NCI-H2196 (cell line): Measurements from ENCODE around the gene MLPH.

Experiments used
- DNase-seq: peaks from one replicate; lab custom pipeline; 2025; ENCODE audit not compliant: unreplicated experiment; lab: John Stamatoyannopoulos, UW

Gene MLPH

DNA sequence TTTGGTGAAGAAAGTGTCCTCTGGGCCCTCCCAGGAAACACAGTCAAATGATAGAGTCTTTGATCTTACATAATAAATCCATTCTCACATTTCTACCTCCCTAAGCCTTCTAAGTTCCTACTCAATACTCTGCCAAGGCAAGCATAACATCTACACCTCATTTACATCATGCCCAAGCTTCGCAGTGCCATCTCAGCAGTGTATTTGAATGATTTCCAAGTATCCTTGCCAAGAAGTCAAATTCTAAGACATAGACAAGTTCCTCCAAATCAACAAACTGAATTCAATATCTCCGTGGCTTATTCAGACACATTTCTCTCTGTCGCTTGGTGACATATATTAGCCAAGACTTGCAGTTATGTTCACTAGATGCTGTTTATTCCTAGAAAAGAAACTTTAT lies 8.1 kb upstream of the MLPH start:
- DNase-seq = no peak

DNA sequence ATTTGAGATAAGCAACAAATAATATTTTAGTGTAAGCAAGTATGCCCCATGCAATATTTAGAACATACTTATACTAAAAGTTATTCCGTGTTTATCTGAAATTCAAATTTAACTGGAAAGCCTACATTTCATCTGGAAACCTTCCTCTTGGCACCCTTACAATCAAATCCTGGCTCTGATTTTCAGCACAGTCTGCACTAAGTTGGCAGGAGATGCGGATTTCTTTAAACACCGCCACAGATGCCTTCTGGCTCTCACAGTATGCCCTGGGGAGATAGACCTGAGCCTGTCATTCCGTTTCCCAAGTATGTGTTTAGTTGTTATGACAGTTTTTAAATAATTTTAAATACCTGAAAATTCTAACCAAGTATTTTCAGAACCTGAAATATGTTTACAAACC lies 7.3 kb upstream of the MLPH start:
- no peak for DNase-seq

DNA sequence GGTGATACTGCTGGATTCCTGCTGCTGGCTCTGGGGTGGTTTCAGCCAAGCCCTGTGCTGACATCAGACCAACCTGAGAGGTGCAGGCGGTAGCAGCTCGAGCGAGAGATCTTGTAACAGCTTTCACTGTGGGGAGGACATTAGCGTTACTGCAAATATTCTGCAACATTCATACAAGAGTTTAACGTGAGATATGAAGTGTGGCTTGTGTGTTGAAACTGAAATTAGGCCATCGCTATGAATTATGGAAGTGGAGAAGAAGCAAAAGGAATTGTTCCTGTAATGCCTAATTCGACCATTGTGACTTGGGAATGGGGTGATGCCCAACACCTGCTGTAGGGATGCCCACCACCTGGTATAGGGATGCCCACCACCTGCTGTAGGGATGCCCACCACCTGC lies 6.5 kb upstream of the MLPH start:
- DNase-seq = no peak

DNA sequence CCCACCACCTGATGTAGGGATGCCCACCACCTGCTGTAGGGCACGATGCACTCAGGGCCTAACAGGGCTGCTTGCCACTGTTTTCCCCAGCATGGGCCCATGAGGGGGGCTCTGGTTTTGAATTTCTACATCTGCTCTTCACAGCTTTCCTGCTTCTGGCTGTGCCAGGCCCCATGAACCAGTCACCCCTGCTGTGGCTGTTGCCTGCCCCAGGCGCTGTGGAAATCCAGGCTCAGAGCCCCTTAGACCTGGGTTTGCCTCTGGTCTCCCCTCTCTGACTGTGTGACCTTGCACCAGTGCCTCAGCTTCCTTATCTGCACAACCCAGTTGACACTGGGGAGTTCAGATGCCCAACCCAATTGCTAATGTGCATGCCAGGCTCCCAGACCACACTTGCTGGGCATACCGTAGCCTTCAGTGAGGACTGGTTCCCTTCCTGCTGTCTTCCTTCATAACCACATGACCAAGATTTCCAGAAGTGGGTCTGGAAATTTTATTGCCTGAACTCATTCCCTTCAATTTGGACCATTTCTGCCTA lies 6.0 kb upstream of the MLPH start:
- DNase-seq = no peak

DNA sequence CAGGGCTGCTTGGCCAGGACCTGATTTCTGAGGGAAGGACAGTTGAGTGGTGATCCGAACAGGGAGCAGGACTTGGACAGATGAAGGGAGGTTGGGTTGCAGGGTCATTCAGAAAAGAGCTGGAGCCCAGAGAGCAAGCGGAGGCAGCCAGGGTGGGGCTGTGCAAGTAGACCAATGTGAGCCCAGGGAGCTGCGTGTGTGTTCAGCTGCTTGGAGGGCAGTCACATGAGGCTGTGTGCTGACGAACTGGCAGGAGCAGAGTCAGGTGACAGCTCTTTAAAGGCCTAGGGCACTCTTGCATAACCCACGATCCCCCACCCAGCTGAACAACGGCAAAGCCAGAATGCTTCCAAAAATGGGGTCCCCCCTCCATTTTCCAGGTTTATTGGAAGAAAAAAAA lies 4.6 kb upstream of the MLPH start:
- peak; percentile 87 for DNase-seq

DNA sequence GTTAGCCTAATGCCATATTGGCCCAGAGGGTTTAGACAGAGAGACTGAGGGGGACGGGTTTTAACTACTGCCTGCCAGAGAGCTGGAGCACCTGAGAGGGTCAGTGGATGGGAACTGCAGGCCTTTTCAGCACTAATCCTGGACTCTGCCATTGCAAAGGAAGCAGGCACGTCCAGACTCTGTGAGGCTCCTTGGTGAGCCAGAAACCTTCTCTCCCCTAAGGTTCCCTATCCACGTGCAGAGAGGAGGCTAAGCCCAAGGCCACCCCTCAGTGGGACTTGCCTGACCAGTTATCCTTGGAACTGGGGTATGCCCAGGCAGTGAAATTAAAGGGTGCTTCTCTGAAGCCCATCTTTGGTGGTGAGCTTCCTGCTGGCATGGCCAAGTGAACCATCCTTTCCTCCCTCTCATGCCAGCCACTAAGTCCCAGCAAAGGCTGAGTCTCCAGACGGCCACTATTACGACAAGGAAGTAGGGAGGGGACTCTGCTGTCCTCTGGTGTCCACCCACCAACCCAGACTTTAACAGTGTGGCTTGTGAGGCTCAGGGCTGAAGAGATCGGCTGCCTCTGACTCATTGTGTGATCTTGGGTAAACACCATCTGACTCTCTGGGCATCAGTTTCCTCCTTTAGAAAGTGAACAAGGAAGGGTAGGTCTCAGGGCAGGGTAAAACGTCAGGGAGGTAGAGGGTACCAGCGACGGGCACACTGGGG lies 3.9 kb upstream of the MLPH start:
- DNase-seq = peak; percentile 33

DNA sequence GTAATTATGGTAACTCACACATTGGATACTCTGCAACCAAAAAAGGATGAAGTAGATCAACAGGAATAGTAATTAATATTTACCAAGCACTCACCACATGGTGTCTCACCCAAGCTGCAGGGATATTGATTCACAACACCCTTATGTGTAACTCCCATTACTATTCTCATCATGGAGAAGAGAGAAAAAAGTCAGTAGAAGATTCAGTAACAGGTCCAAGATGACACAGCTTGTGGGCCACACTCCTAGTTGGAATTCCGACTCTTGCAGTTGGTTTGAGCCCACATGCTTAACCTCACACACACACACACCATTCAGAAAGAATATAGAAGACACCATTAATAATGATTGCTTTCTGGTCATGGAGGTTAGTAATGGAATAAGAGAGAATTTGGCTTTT lies 1.7 kb upstream of the MLPH start:
- DNase-seq = no peak

DNA sequence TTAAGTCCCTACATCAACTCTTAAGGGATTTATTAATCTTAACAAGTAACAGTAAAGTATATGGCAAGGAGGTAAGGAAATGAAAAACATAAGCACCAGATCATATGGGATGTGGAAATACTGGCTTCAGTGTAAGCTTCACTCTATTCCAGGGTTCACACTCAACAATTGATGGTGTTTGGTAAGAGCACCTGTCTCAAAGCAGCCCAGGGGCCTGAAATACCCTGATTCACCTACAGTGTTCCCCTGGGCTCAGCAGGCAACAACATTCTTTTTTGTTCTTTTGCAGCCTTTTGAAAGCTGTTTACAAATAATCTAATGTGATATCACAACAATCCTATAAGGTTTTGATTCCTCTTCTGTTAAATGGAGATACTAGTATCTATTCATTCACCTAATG lies 1.2 kb upstream of the MLPH start:
- DNase-seq = no peak

DNA sequence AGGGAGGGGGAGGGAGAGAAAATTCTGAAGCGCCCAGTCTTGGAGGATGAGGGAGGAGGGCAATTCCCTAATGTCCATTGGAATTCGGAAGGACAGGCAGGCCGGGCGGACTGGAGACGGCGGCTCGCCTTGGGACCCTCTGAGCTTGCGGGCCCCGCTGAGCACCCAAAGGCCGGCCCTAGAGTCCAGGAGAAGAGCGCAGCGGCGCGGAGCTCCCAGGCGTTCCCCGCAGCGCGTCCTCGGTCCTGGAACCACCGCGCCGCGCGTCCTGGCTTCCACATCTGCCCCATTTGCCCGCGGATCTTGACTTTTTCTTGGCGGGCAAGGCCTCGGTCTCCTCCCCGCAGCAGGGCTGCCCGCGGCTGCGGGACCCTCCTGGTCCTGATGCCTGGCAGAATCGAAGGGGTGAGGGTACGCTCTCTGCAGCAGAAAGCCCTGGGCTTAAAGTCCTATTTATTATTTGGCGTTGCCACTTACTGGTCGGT lies 675 bp upstream of the MLPH start:
- no peak for DNase-seq

DNA sequence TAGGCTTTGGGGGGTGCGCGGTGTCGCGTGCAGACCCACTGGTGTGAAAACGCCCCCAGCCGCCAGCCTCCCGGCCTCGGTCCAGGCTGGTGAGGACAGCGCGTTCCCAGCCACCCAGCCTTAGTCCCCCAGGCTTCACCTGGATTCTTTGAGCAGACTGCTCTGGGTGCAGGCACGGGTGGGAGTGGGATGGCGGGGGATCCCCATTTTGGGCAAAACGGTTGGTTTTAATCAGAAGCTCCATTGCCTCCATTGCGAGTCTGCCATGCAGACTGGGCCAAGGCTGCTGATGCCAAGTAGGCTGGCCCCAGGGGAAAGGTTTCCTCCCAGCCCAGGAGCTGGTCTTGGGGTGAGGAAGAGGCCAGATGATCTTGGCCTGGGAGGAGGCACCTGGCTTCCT lies 445 bp downstream of the MLPH start:
- DNase-seq = no peak

DNA sequence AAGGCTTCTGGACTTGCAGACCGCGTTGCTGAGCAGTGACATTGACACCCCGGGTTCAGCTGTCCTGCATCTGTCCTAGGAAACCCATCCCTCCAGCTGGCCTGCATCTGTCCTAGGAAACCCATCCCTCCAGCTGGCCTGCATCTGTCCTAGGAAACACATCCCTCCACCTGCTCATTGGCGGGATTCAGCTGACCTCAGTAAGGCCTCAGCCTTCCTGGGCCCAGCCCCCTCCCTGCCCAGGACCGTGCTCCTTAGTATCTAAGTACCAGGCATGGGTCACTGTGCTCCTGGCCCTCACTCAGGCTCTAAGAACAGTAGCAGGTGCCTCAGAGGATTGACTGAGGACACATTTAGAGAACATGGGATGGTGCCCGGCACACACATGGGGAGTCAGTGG lies 1.2 kb downstream of the MLPH start:
- no peak for DNase-seq

DNA sequence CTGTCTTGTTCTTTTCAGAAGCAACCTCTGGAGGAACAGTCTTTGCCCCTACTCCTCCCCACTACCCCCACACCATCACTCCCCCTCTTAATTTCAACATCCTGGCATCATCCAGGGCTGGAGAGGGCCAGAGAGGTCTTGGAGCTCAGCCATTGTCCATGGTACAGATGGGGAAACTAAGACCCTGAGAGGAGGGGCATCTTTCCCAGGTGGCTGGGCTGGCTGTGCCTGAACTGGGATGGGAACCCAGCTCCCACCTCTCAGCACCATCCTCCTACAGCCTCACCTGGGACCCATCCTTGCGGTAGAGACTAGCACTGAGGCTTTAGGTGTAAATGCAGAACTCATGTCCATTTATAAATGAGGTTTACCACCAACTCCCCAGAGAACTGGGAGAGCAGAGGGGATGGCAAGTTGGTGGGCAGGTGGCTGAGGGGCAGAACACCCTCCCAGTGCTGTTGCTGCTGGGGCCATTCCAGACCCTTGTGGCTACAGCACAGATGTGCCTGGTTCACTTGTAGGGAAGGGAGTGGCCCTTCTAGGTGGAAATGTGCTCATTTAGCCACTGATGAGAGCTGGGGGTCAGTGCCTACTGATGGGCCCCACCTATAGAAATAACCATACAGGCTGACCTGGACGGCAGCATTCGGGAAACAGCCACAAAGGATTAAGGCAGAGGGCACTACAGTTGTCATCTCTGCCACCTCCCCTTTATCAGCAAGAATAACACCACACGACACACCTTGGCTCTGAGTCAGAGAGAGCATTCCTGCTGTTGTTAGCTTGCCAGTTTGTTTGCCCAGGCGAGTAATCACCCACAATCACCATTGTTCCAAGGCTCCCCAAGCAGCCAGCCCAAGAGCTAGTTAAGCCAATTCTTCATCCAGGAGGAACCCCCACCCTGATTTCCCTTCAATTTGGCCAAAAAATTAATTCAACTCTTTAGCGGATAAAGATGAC lies 2.1 kb downstream of the MLPH start:
- peak; percentile 51 for DNase-seq

DNA sequence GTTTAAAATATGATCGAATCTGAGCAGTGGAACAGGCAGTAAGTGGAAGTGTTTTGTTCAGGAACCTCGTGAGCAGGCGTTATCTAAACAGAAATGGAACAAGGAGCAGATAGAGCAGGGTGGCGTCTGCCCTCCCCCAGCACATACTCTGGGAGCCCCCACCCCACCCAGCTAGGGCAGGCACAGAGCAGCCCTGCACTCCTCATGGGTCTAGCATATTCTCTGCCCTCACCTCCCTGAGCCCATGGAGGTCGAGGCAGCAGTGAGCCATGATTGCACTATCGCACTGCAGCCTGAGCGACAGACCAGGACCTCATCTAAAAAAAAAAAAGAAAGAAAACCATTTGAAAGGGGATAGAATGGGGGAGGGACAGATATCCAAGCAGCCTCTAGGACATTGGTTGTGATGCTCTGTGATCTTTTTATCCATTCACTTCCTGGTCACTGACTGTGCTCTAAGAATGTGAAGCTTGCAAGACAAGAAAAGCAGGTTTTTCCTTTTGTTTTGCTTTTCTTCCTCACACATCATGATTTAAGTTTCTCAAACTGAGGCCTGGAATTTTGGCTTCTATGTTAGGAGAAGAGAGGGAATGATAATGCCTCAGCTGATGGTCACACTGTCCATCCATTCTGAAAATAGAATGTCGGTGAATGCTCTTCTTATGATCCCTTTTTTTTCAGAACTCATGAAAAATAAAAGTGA lies 3.1 kb downstream of the MLPH start:
- DNase-seq = peak; percentile 64

DNA sequence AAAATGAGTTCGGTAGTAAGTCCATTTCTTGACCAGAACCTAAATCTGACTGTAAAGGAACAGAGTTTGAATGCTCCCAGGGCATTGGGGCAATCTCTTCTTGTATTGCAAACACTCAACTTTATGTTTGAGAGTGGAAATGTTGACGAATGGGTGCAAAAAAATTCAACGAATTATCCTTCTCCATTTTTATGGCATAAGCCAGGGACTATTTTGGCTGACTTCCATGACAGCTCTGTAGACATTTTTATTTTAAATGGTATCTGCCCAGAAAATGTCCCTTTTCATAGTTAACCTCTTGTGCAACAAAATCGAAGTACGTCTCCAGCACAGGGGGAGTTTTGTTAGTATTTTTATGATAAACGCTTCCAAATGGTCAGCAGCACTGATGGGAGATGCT lies 3.7 kb downstream of the MLPH start:
- no peak for DNase-seq

DNA sequence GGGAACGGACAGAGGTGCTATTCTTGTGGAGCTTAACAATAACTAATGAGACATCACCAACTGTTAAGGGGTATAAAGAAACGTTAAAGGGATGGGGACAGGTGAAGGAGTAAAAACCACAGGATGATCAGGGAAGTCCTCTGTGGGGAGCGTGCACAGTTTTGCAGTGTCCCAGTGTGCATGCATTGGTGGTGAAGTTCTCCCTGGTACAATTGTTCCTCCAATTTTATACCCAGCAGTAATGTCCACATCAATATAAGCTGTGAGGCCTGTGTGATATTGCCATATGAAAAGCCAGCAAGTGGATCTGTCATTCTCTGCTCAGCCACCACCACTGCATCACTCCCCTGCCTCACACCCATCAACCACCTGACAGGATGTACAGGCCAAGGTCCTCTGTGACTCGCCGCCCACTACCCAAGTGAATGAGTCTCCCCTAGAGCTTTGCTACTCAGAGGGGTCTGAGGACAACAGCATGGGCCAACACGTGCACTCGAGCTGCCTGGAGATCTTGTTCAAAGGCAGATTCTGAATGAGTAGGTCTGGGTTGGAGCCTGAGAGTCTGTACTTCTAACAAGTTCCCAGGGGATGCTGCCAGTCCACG lies 4.6 kb downstream of the MLPH start:
- DNase-seq = no peak

DNA sequence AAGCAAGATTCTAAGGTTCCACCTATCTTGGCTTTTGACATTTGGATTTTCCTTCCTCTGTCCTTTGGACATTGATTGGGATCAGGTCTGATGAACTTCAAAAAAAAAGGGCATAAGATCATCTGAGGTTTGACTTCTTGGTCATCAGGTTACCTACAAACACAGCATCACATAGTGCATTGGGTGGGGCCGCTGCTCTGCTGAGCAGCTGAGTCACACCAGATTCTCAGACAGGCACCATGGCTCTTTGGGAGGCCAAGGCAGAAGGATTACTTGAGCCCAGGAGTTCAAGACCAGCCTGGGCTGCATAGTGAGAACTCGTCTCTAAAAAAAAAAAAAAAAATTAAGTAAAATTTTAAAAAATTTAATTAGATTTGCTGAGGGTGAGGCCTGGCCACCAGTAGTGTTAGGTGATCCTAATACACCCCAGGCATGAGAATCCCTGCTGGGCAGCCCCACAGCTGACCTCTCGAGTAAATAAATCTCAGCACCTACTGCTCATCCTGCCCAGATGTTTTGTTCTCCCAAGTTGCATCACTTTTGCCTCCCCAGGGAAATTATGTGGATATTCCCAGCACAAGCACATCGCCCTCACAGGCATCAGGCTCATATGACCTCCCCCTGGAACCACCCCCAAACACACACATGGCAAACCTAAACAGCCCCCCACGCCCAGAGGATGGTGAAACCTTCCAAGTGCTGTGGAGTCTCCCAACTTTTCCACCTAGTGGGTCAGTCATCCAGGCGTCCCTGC lies 5.3 kb downstream of the MLPH start:
- no peak for DNase-seq

DNA sequence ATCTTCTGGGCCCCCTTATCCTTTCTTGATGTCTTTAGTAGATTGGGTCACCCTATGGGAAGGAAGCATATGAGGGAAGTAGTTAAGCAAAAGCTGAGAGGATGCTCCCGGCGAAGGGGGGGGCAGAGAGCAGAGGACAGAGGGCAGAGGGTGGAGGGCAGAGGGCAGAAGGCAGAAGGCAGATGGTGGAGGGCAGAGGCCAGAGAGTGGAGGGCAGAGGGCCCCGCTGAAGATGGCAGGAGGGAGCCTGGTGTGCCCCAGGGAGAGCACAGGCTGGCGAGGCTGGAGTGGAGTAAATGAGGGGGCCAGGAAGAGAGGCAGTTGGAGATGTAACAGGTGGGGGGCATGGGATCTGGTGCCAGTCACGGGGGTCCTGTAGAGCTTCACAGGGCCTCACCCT lies 7.0 kb downstream of the MLPH start:
- DNase-seq = no peak

DNA sequence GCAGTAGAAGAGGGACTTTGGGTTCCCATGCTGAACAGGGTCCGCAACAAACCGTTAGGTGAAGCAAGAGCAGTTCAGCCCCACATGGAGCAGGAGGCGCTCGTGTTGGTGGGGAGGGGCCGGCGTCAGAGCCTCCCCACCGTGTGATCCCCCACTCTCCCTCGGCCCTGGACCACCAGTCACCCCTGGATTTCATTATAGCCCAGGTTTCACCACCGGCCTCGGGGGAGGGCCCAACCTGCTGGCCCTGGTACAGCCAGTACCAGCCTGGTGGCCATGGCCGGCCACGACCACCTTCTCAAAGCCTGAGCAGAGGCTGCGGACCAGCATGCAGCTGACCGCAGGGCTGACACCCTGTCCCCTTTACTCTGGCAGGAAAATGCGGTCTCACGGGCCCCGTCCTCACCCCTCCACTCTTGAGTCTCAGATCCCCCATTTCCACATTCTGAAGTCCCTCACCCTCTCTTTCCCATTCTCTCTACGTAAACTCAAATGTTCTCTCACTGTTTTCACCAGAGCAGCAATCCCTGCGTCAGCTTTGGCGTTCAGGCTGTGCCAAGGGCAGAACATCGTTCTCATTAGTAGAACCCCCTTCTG lies 8.6 kb downstream of the MLPH start:
- DNase-seq = no peak

DNA sequence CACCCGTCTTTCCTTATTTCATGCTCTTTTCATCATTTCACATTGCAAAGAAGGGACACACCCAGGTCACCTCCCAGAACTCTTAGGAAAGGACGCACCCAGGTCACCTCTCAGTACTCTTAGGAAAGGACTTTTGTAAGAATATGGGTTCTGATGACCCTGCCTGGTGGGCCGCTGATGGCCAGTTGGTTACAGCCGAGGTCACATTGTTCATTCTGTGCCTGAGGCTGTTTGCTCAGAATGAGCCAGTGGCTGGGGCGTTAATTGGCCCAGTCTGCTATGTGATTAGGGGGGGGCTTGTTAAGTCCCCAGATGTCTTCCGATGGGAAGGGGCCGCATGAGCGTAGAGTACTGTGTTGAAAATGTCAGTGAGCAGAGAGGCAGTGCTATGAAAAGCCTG lies 9.4 kb downstream of the MLPH start:
- no peak for DNase-seq
